Measurements from ENCODE around the gene SUMO4.

DNA sequence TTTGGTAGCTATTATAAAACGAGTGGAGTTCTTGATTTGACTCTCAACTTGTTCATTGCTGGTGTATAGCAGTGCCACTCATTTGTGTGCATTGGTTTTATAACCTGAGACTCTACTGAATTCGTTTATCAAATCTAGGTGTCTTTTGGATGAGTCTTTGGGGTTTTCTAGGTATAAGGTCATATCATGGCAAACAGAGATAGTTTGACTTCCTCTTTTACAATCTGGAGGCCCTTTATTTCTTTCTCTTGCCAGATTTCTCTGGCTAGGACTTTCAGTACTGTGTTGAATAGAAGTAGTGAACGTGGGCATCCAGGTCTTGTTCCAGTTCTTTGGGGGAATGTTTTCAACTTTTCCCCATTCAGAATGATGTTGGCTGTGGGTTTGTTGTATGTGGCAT is 38.8 kb downstream of the SUMO4 start:
- no peak for TF ChIP-seq EP300 (IDR thresholded peaks at IDR 0.05)
- TF ChIP-seq, protein P1, sequence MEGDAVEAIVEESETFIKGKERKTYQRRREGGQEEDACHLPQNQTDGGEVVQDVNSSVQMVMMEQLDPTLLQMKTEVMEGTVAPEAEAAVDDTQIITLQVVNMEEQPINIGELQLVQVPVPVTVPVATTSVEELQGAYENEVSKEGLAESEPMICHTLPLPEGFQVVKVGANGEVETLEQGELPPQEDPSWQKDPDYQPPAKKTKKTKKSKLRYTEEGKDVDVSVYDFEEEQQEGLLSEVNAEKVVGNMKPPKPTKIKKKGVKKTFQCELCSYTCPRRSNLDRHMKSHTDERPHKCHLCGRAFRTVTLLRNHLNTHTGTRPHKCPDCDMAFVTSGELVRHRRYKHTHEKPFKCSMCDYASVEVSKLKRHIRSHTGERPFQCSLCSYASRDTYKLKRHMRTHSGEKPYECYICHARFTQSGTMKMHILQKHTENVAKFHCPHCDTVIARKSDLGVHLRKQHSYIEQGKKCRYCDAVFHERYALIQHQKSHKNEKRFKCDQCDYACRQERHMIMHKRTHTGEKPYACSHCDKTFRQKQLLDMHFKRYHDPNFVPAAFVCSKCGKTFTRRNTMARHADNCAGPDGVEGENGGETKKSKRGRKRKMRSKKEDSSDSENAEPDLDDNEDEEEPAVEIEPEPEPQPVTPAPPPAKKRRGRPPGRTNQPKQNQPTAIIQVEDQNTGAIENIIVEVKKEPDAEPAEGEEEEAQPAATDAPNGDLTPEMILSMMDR (IDR thresholded peaks at IDR 0.05), result no peak
